GM12873 (cell line): Measurements from ENCODE around the gene DYRK1A.

ENCODE experiments used
- CTCF ChIP-seq: IDR thresholded peaks from 2 replicates; pipeline ENCODE4 v1.5.1; 2012; ENCODE audit warnings: low read depth, mild to moderate bottlenecking, moderate library complexity, low read length, control low read depth; ENCODE audit not compliant: insufficient read depth; ENCODE audit errors: missing control alignments

Gene DYRK1A

GRCh38 chr21:37366482-37367316 is at the start of gene DYRK1A:
TSS of gene DYRK1A (plus strand) at chr21:37366773. CDS start at chr21:37420375, 53,602 bp downstream.
- TF ChIP-seq CTCF: no peak

- no peak for TF ChIP-seq CTCF
These were observed 47.0 kb upstream of the DYRK1A start for GRCh38 chr21:37319551-37319950.

GRCh38 chr21:37322084-37322483 is 44.5 kb upstream of the DYRK1A start:
- no peak for TF ChIP-seq CTCF

GRCh38 chr21:37324558-37324957 is 42.0 kb upstream of the DYRK1A start:
- TF ChIP-seq CTCF: no peak

GRCh38 chr21:37331411-37331810 is 35.2 kb upstream of the DYRK1A start:
- no peak for TF ChIP-seq CTCF

GRCh38 chr21:37335053-37335452 is 31.5 kb upstream of the DYRK1A start:
- no peak for TF ChIP-seq CTCF

GRCh38 chr21:37337179-37337578 is 29.4 kb upstream of the DYRK1A start:
- TF ChIP-seq CTCF: no peak
